CD4-positive, alpha-beta memory T cell (primary cell): Measurements from ENCODE around the gene NECAB2. TPM values are rescaled to one million over a fixed set of nuclear protein-coding genes. Genes with fewer than 3 reads are reported as not detected.

ENCODE experiments used
- CTCF ChIA-PET: fragments of 350-600 bp; sonication (Branson Sonifier 250); formaldehyde crosslinking; loops from one replicate; lab custom pipeline; 2021; ENCODE audit warnings: inconsistent platforms; ENCODE audit not compliant: partially characterized antibody; lab: Charles Lee
- POLR2A ChIA-PET: fragments of 350-600 bp; sonication (Branson Sonifier 250); formaldehyde crosslinking; loops from one replicate; lab custom pipeline; 2021; ENCODE audit not compliant: partially characterized antibody; lab: Charles Lee
- DNase-seq, 5 donors: peaks; one replicate each; pipeline versions ENCODE4 v3.0.0 to v3.0.0-alpha.2; 2020 to 2022; ENCODE audit warnings: mixed read lengths in 1 of 5
- H3K27ac ChIP-seq: one replicate; pipeline ENCODE4 v1.7.0; 2013; ENCODE audit warnings: low read depth, low read length
- H3K27me3 ChIP-seq: 2 replicates; pipeline ENCODE4 v1.7.0; 2013; ENCODE audit warnings: mild to moderate bottlenecking, low read length, moderate library complexity; ENCODE audit not compliant: insufficient read depth
- H3K36me3 ChIP-seq: 2 replicates; pipeline ENCODE4 v1.7.0; 2013; ENCODE audit warnings: mild to moderate bottlenecking, low read length, moderate library complexity; ENCODE audit not compliant: insufficient read depth
- H3K4me1 ChIP-seq: 2 replicates; pipeline ENCODE4 v1.7.0; 2013; ENCODE audit warnings: mild to moderate bottlenecking, low read length, moderate library complexity; ENCODE audit not compliant: insufficient read depth
- H3K4me3 ChIP-seq, 2 donors: one replicate each; pipeline ENCODE4 v1.7.0; 2013; ENCODE audit warnings: low read length in 2 of 2, mild to moderate bottlenecking in 1 of 2
- H3K9me3 ChIP-seq, 2 donors: one replicate each; pipeline ENCODE4 v1.7.0; 2013; ENCODE audit warnings: low read length in 2 of 2, control low read depth in 1 of 2; ENCODE audit not compliant: control insufficient read depth in 1 of 2
- H3K27ac Mint-ChIP-seq, 7 donors: one replicate each; pipeline ENCODE4 v1.8.0; 2020 to 2021; ENCODE audit warnings: mixed read lengths in 7 of 7, mild to moderate bottlenecking in 6 of 7, inconsistent platforms in 3 of 7, moderate library complexity in 3 of 7
- H3K27me3 Mint-ChIP-seq, 2 donors: one replicate each; pipeline ENCODE4 v1.8.0; 2020 to 2021; ENCODE audit warnings: mixed read lengths in 2 of 2
- H3K36me3 Mint-ChIP-seq, 2 donors: one replicate each; pipeline ENCODE4 v1.8.0; 2020 to 2021; ENCODE audit warnings: mixed read lengths in 2 of 2, inconsistent platforms in 1 of 2, mild to moderate bottlenecking in 1 of 2
- H3K4me1 Mint-ChIP-seq, 4 donors: one replicate each; pipeline ENCODE4 v1.8.0; 2020 to 2021; ENCODE audit warnings: mixed read lengths in 4 of 4, mild to moderate bottlenecking in 1 of 4
- H3K4me3 Mint-ChIP-seq, 8 donors: one replicate each; pipeline ENCODE4 v1.8.0; 2020 to 2021; ENCODE audit warnings: mixed read lengths in 8 of 8, mild to moderate bottlenecking in 7 of 8, moderate library complexity in 6 of 8, inconsistent platforms in 3 of 8
- H3K9me3 Mint-ChIP-seq, 8 donors: one replicate each; pipeline ENCODE4 v1.8.0; 2020 to 2021; ENCODE audit warnings: mixed read lengths in 8 of 8, mild to moderate bottlenecking in 5 of 8, inconsistent platforms in 3 of 8, moderate library complexity in 1 of 8
- intact Hi-C: fragments of 100-400 bp; cut with micrococcal nuclease; formaldehyde crosslinking; loops from one replicate; pipeline ENCODE4 v1.15.1; 2023
- polyA plus RNA-seq, 2 donors: library from polyadenylated mRNA; unstranded; fragments of 300-500 nt; fragmentation: Illumina TruSeq; gene quantifications; one replicate each; pipeline ENCODE4 v1.2.3, GENCODE V29; 2021
- total RNA-seq, 2 experiments: library from RNA; stranded (reverse); gene quantifications; one replicate each; pipeline ENCODE4 v1.2.3, GENCODE V29; 2021

The NECAB2 gene
- total and polyA plus RNA-seq, 4 experiments from 2014 or later = not detected

- H3K9me3 ChIP-seq = no peaks in the 10 kb centered on the region
- POLR2A ChIA-PET = no interaction called here
- DNase-seq = no peak
- peaks cover 0 to 4% of the 10 kb centered on the region in 2 donors for H3K36me3 Mint-ChIP-seq
- peaks cover 0 to 2% (median 0%) of the 10 kb centered on the region in 8 donors for H3K9me3 Mint-ChIP-seq
- CTCF ChIA-PET = no interaction called here
- peaks cover 0 to 3% (median 0%) of the 10 kb centered on the region in 4 donors for H3K4me1 Mint-ChIP-seq
- intact Hi-C loops = no loop called here
- H3K27me3 Mint-ChIP-seq = no peaks in the 10 kb centered on the region
- H3K27me3 ChIP-seq = no peaks in the 10 kb centered on the region
- no peak overlapping the region for H3K27ac ChIP-seq
- H3K4me3 Mint-ChIP-seq = no peak overlapping the region
- H3K4me3 ChIP-seq = no peak overlapping the region
- H3K36me3 ChIP-seq = no peaks in the 10 kb centered on the region
- H3K27ac Mint-ChIP-seq = no peak overlapping the region
- no peaks in the 10 kb centered on the region for H3K4me1 ChIP-seq
These were observed 34.9 kb upstream of the NECAB2 start for GRCh38 chr16:83932955-83933673.

DNA sequence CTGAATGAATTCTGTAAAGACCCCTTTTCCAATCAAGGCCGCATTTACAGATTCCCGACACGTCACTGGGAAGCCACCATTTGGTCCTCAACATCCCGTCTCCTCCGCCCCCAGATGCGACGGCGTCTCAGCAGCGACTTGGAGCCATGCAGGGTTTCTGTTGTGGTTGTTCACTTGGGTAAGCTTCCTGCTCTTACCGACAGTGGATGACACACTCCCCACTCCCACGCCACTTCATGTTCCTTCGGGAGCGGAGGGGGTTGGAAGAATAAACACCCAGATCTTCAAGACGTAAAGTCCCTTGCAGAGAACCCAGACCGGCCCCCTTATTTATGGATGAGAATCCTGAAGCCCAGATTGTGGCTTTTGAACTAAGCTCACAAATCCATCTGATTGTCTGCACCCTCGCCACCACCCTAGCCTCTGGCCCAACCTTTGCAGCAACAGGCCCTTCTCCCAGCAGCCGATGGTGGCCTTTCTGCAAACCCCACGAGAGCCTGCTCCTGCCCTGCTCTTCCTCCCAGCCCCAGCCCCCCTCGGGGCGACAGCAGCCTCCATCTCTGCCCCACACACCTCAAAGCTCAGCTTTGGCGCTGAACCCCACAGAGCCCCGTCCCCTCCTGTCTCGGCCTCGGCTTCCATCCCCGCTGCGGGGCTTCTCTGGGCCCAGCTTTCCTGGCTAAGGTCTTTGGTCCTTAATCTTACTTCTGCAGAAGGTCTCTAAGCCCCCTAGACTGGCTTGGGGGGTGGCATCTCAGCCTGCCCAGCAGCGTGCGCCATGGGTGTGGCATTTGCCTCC, 34.0 kb upstream of the NECAB2 start:
- no peak for DNase-seq
- CTCF ChIA-PET = no interaction called here
- H3K4me3 Mint-ChIP-seq = no peak overlapping the region
- Histone ChIP-seq H3K9me3 (no peaks in the 10 kb centered on the region), H3K4me3 (no peak overlapping the region), H3K27me3 (no peaks in the 10 kb centered on the region), H3K27ac (no peak overlapping the region), H3K4me1 (no peaks in the 10 kb centered on the region), H3K36me3 (no peaks in the 10 kb centered on the region)
- no peaks in the 10 kb centered on the region for H3K27me3 Mint-ChIP-seq
- POLR2A ChIA-PET = no interaction called here
- intact Hi-C loops = no loop called here
- H3K27ac Mint-ChIP-seq = no peak overlapping the region
- peaks cover 0 to 6% (median under 1%) of the 10 kb centered on the region in 4 donors for H3K4me1 Mint-ChIP-seq
- H3K9me3 Mint-ChIP-seq = peaks cover 0 to 2% (median 0%) of the 10 kb centered on the region in 8 donors
- H3K36me3 Mint-ChIP-seq = peaks cover 0 to 4% of the 10 kb centered on the region in 2 donors

DNA sequence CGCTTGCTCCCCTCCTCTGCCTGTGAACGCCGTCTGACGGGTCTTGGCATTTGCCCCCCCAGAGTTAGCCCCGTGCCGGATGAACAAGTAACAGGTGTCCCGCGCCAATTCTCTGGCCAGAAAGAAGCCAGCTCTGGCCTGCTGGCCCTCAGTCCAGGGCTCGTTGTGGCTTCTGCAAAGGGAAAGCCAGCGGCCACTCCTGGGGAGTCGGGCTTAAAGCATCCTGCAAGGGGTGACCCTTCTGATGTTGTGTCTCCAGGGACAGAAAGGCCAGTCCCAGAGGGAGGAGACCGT, 33.4 kb upstream of the NECAB2 start:
- Histone ChIP-seq H3K4me1 (no peaks in the 10 kb centered on the region), H3K9me3 (no peaks in the 10 kb centered on the region), H3K36me3 (no peaks in the 10 kb centered on the region), H3K4me3 (no peak overlapping the region), H3K27me3 (no peaks in the 10 kb centered on the region), H3K27ac (no peak overlapping the region)
- Mint-ChIP-seq H3K36me3 (peaks cover 0 to 4% of the 10 kb centered on the region in 2 donors), H3K4me1 (peaks cover 0 to 11% (median 3%) of the 10 kb centered on the region in 4 donors), H3K9me3 (peaks cover 0 to 2% (median 0%) of the 10 kb centered on the region in 8 donors), H3K27me3 (no peaks in the 10 kb centered on the region), H3K27ac (peak overlapping the region in 1 of 7 donors; percentile 20), H3K4me3 (no peak overlapping the region)
- ChIA-PET POLR2A (no interaction called here), CTCF (no interaction called here)
- no peak for DNase-seq
- intact Hi-C loops = no loop called here

- DNase-seq = no peak
- H3K4me3 Mint-ChIP-seq = no peak overlapping the region
- Histone ChIP-seq H3K4me3 (no peak overlapping the region), H3K36me3 (no peaks in the 10 kb centered on the region), H3K9me3 (no peaks in the 10 kb centered on the region), H3K4me1 (no peaks in the 10 kb centered on the region), H3K27ac (no peak overlapping the region), H3K27me3 (no peaks in the 10 kb centered on the region)
- H3K27me3 Mint-ChIP-seq = no peaks in the 10 kb centered on the region
- peaks cover 0 to 4% of the 10 kb centered on the region in 2 donors for H3K36me3 Mint-ChIP-seq
- ChIA-PET POLR2A (no interaction called here), CTCF (interaction anchor here (2.9 kb wide), 1 partner anchor 8 kb away, joined by 19 read pairs; no protein-coding TSS in a partner anchor)
- peak overlapping the region in 1 of 7 donors; percentile 20 for H3K27ac Mint-ChIP-seq
- peaks cover 0 to 2% (median 0%) of the 10 kb centered on the region in 8 donors for H3K9me3 Mint-ChIP-seq
- intact Hi-C loops = no loop called here
- peaks cover 0 to 11% (median 3%) of the 10 kb centered on the region in 4 donors for H3K4me1 Mint-ChIP-seq
These were observed 32.8 kb upstream of the NECAB2 start for GRCh38 chr16:83935005-83935857.

DNA sequence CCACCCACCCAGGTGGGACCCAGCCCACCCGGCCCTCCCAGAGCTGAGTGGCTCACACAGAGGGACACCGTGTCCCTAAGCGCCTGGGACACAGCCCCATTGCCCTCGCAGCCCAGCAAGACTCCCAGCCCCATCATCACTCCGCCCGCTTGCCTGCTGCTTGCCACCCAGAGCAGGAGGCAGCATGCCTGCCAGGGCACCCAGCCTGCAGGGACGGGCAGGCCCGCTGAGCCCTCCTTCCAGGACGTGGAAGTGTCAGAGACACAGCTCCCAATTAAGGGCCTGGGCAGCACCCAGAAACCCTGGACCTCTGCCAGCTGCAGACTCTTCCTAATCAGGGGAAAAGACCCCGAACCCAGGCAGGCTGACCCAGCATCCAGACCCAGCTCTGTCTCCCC, 32.2 kb upstream of the NECAB2 start:
- Histone ChIP-seq H3K9me3 (no peaks in the 10 kb centered on the region), H3K27ac (no peak overlapping the region), H3K36me3 (no peaks in the 10 kb centered on the region), H3K27me3 (no peaks in the 10 kb centered on the region), H3K4me1 (no peaks in the 10 kb centered on the region), H3K4me3 (no peak overlapping the region)
- intact Hi-C loops = no loop called here
- CTCF ChIA-PET = interaction anchor here (2.9 kb wide), 1 partner anchor 9 kb away, joined by 19 read pairs; no protein-coding TSS in a partner anchor
- no peak overlapping the region for H3K27ac Mint-ChIP-seq
- no peaks in the 10 kb centered on the region for H3K27me3 Mint-ChIP-seq
- DNase-seq = no peak
- H3K4me1 Mint-ChIP-seq = peaks cover 0 to 11% (median 3%) of the 10 kb centered on the region in 4 donors
- POLR2A ChIA-PET = no interaction called here
- H3K9me3 Mint-ChIP-seq = peaks cover 0 to 2% (median 0%) of the 10 kb centered on the region in 8 donors
- H3K36me3 Mint-ChIP-seq = peaks cover 0 to 4% of the 10 kb centered on the region in 2 donors
- H3K4me3 Mint-ChIP-seq = no peak overlapping the region

GRCh38 chr16:83936581-83937165, 31.4 kb upstream of the NECAB2 start:
- H3K4me3 Mint-ChIP-seq = no peak overlapping the region
- H3K27ac Mint-ChIP-seq = no peak overlapping the region
- H3K27me3 Mint-ChIP-seq = no peaks in the 10 kb centered on the region
- intact Hi-C loops = no loop called here
- POLR2A ChIA-PET = no interaction called here
- Histone ChIP-seq H3K4me1 (no peaks in the 10 kb centered on the region), H3K4me3 (no peak overlapping the region), H3K9me3 (no peaks in the 10 kb centered on the region), H3K27me3 (no peaks in the 10 kb centered on the region), H3K27ac (no peak overlapping the region), H3K36me3 (no peaks in the 10 kb centered on the region)
- peaks cover 0 to 4% of the 10 kb centered on the region in 2 donors for H3K36me3 Mint-ChIP-seq
- DNase-seq = no peak
- CTCF ChIA-PET = interaction anchor here (1.5 to 2.9 kb wide), 2 partner anchors 10 to 12 kb away, joined by 3 to 19 read pairs; no protein-coding TSS in a partner anchor
- peaks cover 0 to 11% (median 3%) of the 10 kb centered on the region in 4 donors for H3K4me1 Mint-ChIP-seq
- H3K9me3 Mint-ChIP-seq = peaks cover 0 to 2% (median 0%) of the 10 kb centered on the region in 8 donors
